Left renal pelvis (tissue), 4 donors: Measurements from ENCODE around the gene EPB41L3. TPM values are rescaled to one million over a fixed set of nuclear protein-coding genes. Genes with fewer than 3 reads are reported as not detected.
"Not testable (repeated sequence)": the region's sequence is repeated elsewhere in the genome, so short reads cannot be mapped to it uniquely, and the experiment has no call there.

Experiments
- DNase-seq, 4 donors: peaks; one replicate each; pipeline ENCODE4 v3.0.0-alpha.2; 2013; ENCODE audit warnings: low read depth in 4 of 4, low spot score in 3 of 4
- polyA plus RNA-seq, 4 donors: library from polyadenylated mRNA; unstranded; fragments of 120-200 nt; gene quantifications; one replicate each; pipeline ENCODE4 v1.2.1, GENCODE V29; 2013; ENCODE audit not compliant: insufficient read length in 4 of 4

The EPB41L3 gene
- polyA plus RNA-seq, 4 donors = 42.0 to 59.6 (median 58.0) TPM

DNA sequence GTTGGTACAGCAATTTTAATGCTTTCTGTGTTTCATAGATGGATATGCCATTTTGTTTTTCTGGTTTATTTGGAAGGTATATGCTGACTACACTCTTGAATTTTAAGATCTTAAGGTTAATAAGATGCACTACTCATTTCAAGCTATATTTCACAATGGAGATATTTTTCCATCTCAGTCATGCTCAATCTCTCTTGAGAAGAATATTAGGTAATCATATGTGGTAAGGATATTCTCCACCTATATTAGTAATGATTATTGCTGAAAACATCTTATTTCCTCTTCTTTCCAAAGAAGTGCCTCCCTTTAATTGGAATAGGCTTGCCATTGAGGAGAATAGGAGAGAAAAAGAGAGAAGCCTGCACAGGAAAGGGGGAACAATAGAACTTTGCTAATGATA lies 40.1 kb downstream of the EPB41L3 start:
- DNase-seq = no peak

DNA sequence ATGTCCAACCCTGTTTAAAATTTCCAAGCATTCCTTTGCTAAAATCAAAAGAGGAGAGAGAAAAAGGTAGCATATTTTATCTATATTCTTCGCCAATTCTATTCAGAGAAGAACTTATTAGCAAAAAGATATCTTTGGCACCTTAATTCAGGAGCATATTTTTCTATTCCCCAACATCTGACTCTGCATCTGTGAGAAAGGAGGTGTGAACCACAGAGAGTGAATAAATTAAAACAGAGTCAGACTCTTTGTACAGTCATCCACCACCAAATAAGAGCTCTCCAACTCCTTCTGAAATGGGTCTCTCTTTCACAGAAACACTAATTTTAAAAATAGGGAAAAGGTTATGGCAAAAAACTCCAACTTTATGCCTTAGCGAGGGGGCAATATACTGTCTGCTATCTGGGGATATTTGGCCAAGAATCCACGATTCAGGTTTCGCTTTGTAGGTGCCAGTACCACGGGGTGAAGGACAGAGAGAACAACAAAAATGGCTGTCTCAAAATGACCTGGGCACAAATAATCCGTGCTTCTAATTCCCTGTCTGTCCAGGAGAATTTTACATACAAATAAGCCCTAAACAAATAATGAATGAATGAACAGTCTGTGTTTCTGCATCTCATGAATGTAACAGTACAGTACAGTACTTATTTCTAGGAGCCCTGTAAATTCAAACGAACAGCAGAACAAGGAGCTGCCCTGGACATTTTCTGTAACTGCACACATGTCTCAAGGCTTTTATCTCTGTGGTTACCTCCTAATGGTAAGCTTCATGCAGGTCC lies 43.4 kb downstream of the EPB41L3 start:
- DNase-seq = no peak

DNA sequence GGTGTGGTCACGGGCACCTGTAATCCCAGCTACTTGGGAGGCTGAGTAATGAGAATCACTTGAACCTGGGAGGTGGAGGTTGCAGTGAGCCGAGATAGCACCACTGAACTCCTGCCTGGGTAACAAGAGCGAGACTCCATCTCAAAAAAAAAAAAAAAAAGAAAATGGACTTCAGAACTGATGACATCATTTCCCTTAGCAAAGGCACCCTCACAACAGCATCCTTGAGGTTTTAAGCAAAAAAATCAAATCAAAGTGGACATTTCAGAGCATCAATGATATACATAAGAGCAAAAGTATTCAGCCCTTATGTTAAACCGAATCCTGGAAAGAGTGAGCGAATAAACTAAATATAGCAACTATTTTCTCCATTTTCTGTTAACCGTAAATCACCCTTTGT lies 45.3 kb downstream of the EPB41L3 start:
- DNase-seq = no peak

DNA sequence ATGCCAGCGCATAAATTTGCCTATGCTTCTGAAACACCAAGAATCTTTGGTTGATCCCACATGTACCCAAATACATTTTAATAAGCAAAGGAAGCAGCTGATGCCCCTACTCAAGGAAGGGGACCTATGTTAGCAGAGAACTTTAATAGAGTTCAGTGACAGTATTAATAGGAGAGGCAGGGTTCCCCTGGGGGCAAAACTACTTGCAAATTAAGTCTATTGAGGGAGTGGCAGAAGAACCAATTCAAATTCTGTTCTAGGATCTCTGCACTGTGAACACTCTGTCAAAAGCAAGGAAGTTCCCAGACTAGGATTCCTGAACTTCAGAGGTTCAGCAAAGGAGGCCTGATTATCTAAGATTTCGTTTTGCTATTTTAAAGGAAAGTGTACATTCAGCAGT lies 47.5 kb downstream of the EPB41L3 start:
- no peak for DNase-seq

DNA sequence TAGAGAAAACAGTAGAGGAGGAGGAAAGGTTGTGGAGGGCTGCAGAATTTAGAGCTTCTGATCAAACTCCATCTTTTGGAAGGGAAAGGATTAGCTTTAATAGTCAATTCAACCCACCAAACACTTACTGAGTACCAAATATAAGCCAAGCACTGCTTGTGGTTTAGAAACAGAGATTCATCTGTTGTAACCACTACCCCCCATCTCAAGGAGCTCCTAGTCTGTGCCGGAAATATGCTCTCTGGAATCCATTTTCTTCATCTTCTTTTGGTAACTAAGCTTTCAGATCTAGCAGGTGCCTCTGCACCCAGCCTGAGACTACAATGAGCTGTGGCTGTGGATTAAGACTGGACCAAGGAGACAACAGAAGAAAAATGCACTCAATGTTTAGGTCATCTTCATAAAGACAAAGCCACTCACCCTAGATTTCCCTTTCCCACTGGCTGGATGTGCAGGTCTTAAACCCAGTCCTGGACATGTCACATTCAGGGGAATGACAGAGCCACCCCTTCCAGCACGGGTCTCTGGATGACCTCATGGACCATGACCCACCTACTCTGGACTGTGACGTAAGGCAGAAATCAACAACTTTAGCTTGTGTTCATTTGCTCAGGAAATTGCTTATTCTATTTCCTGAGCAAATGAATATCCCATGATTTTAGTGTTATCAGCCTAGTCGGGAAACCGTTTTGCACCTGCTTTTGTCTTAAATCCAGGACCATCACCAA lies 52.9 kb downstream of the EPB41L3 start:
- no peak for DNase-seq

DNA sequence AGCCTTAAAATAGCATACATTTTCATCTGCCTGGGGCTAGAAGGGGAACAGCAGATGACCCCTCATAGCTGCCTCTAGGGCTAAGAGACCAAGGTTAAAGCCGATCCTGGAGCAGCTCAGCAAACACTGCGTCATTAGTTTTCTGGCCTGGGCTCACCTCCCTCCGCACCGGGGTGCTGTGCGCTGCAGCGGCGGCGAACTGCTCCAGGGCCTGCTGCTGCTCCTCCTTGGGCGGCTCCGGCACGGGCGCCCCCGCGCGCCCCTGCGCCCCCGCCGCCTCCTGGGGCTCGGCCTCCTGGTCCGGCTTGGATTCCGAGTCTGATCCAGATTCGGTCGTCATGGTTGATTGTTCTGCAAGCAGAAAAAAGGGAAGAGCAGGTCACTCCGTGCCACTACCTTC lies 55.0 kb downstream of the EPB41L3 start:
- DNase-seq = no peak

DNA sequence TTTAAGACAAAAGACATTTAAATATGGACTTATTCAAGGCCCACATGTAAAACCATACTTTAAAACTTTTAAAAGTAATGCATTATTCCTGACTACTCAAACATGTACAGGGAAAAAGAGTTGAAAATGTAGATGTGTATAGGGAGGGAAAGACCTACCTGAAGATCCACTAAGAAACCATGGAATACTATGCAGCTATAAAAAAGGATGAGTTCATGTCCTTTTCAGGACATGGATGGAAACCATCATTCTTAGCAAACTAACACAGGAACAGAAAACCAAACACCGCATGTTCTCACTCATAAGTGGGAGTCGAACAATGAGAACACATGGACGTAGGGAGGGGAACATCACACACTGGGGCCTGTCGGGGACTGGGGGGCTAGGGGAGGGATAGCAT lies 55.8 kb downstream of the EPB41L3 start:
- not testable (repeated sequence) for DNase-seq

DNA sequence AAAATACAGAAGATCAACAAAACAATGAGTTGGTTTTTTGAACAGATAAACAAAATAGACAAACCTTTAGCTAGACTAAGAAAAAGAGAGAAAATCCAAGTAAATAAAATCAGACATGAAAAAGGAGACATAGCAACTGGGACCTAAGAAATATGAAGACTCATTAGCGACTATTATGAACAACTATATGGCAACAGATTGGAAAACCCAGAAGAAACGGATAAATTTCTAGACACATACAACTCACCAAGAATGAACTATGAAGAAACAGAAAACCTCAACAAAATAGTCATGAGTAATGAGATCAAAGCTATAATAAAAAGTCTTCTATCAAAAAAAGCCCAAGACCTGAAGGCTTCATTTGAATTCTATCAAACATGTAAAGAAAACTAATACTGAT lies 59.3 kb downstream of the EPB41L3 start:
- no peak for DNase-seq

DNA sequence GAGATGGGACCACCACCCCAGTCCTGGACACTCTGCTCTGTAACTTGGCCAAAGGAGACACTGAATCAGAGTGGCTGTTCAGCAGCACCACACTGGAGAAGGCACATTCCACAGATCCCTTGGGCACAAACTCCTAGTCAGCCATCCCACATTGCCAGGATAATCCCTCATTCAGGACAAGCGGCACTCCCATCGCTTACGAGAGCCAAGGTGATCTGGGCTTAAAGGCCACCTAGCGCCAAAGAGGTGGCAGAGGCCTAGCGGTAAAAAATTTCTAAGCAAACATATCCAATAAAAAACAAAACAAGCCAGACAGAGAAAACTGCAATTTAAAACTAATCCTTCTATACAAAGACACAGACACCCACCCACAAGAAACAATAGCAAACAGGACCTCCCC lies 62.2 kb downstream of the EPB41L3 start:
- no peak for DNase-seq

DNA sequence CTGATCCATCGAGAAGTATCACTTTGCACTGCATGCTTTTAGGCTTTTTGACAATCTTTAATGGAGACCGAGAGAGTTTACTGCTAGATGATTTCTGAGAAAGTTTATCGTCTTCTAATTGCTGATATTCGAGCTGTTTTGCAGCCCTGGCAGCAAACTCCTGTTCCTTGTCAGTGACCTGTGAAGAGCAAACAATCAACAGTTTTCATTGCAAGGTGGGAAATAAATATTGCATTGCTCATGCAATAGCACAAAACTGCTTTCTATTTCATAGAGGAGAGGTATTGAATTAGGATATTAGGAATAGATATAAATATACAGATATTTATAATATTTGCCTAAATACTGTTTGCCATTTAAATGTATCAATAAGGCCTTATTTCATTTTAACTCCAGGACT lies 65.5 kb downstream of the EPB41L3 start:
- no peak for DNase-seq

DNA sequence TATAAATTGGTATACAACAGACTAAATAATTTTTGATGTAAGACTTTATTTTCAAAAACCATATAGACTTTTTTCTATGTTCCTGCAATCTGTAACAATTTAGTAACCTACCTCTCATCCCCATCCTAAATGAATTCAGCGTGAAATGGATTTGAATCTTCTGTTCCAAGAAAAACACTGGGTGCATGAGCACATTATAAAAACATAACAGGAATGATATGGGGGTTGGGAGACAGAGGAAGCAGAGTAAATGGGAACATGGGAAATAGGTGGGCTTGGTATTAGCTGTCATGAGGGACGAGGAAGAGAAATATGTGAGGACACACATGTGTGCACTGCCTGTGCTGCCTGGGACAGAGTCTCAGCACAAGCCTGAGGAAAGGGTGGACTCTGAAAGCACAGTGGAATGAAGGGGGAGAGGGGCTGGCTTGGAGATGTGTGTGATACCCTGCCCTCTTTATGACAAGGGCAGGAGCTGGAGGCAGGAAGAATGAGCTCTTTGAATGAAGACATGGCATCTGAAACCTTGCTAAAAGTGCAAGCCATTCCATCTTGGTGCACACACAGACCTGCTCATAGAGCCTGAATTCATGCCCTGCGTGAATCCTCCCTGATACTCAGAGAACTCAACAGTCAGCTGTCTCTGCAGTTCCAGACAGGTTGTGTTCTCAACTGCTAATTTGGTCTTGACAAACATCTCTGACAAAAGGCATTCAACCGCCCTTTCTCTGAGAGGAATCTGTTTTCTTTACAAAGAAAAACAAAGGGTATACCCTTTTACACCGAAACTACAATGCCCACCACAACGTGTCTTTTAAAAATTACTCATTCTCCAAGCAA lies 66.6 kb downstream of the EPB41L3 start:
- DNase-seq = no peak

DNA sequence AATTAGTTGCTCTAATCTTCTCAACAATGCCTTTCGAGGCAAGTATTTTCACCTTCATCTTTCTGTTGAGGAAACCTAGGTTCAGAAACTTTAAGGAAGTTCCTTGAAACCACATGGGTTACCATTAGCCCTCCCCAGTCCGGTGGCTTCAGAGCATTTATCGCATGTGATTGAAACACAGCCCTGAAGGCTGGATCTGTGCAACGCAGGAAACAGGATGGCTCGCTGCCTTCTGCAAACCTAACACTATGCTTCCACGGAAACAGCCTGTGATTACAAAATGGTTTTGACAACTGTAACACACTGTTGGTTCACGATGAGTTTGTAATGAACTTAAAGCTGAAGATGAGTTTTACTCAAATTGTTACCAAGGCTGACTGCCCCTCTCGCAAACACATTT lies 68.5 kb downstream of the EPB41L3 start:
- no peak for DNase-seq

DNA sequence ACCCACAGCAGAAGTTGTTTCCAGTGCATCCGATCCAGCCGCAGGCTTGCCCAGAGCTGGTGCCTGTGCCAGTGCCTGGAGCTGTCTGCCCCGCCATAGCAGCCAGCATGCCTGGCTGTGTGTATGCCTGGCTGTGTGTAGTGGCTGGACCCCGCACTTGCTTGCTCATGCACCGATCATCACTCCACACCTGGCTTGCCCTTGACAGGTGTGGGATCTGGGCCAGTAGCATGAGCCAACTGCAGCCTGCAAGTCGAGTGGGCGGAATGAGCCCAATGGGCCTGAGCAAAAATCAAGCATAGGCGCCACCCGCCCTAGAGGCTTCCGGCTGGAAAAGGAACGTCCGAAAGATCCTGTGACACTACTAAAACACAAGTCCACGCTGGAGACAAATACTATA lies 74.5 kb downstream of the EPB41L3 start:
- no peak for DNase-seq

DNA sequence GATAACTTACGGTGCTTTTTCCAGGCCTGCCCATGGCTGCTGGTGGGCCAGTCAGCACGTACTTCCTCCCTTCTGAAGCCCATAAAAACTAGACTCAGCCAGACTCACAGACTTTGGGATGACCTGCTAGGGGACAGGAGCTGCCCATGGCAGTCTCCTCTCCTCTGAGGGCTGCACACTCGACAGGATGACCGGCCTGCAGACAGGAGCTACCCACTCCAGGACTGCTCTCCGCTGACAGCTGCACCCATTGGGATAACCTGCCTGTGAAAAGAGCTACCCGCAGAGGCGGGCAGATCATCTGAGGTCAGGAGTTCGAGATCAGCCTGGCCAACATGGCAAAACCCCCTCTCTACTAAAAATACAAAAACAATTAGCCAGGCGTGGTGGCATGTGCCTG lies 75.4 kb downstream of the EPB41L3 start:
- DNase-seq = no peak

DNA sequence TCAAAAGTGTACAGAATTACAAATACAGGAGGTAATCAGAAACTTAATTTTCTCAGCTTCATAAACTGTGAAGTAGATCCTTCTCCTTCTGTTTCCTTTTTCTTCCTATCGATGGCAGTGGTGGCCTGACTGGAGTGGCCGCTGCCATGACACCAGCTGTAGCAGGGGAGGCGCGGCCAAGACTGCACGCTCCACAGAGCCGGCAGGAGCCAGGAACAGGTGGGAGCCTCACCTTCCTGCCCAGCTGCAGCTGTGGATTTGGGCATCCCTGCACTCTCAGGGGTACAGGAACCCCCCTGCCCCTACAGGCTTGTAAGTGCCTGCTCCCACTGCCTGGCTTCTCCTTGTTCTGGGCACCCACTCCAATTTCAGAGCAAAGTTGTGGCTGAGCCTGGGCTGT lies 76.1 kb downstream of the EPB41L3 start:
- DNase-seq = no peak

DNA sequence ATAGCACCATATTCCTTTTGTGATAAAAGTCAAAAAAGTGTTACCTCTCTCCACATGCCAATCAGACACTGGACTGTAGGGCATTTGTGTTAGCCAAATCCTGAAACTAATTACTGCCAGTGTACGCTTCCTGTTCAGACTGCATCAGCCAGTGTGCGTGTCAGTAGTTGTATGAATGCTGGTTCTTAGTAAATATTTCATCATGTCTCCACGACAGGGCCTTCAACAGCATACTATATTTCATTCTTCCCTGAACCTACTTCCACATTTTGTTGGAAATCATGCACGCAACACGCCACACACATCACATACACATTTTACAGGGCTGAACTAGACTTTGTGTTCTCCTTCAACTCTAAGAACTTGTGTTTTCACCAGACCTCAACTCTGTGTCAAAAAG lies 77.5 kb downstream of the EPB41L3 start:
- DNase-seq = no peak

DNA sequence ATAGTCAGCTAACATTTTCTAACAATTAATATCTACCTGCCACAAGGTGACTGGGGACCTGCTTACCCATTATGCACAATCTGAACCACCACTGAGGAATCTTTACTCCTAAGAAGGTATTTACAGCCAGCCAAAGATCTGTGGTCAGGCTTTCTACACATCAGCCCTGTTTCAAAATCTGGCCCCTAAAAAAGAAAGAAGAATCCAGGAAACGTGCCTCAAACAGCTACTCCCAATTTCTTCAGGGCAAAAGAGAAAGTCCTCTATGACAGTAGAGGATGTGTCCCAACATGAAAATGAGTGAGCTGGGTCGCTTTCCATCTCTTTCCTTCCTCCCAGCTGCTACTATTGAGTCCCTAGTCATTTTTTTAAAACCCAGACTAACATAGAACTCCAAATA lies 79.5 kb downstream of the EPB41L3 start:
- no peak for DNase-seq

DNA sequence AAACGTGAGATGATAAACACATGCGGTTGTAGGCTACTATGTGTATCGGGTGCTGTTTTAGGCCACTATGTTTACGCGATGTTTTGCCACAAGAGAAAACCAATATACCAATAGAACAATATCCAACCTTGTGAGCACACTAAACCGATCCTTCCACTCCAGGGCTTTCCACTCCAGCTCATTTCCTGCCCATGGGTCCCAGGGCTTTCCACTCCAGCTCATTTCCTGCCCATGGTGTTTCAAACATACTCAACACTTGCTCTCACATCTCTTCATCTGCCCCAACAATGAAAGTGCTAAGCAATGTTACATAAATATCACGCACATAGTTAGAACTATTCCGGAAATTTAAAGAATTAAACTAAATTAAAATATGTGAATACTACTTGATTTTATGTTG lies 80.0 kb downstream of the EPB41L3 start:
- no peak for DNase-seq

DNA sequence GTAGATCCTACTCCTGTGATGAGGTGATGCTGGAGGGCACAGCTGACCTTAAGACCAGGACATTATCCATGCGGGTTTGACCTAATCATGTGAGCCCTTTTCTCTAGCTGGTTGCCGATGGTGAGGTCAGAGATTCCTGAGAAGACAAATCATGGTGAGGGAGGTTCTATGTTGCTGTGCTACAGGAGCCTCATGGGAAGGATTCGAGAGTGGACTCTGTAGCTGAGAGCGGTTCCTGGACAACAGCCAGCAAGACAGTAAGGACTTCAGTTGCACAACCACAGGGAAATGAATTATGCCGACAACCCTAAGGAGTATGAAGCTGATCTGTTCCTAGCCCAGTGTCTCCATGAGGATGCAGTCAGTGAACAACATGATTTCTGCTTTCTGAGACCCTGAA lies 80.4 kb downstream of the EPB41L3 start:
- DNase-seq = no peak

DNA sequence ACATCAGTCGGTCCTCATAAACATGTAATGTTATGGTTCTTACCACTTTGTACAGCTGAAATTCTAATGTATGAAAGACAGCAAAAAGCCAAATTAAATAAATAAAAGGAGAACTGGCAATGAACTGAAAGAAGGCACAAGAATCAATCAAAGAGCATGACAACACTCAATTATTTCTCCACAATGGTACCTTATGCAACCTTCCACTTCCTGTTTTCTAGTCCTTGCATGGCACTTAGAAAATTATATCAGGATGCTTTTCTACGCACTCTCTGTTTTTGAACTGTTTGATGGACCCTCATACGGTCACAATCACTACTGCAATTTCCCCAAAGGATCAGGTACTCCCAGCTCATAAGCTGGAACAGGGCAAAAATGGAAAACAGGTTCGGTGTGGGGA lies 81.6 kb downstream of the EPB41L3 start:
- no peak for DNase-seq

DNA sequence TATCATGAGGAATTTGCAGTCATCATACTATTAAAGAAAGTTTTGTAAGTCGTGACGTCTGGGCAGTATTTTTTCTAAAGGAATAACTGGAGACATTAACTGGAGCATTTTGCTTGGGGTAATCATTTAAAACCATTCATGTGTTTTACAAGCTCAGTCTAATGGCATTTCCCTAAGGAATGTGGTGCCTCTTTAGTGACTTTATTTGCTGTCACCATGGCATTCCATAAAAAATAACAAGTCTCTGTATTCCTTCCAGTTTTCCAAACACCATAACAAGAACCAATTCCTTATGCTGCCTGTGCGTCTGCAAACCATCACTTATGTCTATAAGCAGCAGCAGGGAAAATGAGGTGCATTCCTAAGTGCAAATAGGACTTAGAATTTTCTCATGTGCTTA lies 82.8 kb downstream of the EPB41L3 start:
- no peak for DNase-seq
